GM12891 (cell line): Measurements from ENCODE around the gene LTBR.
A peak's percentile ranks its signal among the peaks of the same experiment; 100 is the strongest.

Experiments used
- PAX5 ChIP-seq: IDR thresholded peaks from 2 replicates; pipeline ENCODE4 v1.6.1; 2011; ENCODE audit warnings: low read length, moderate library complexity, mild to moderate bottlenecking; ENCODE audit not compliant: insufficient read depth, severe bottlenecking
- POLR2A ChIP-seq: IDR thresholded peaks from 2 replicates; pipeline ENCODE4 v1.6.1; 2011; ENCODE audit warnings: low read depth, low read length, control low read depth
- POLR2AphosphoS5 ChIP-seq: IDR thresholded peaks from 2 replicates; pipeline ENCODE4 v1.6.1; 2011; ENCODE audit warnings: low read depth, low read length, control low read depth
- TAF1 ChIP-seq: IDR thresholded peaks from 2 replicates; pipeline ENCODE4 v1.6.1; 2011; ENCODE audit warnings: low read depth, low read length, control low read depth

GRCh38 chr12:6434205-6435140 is 50.5 kb downstream of the LTBR start:
- peak; percentile 48; the same call in 1 of the 2 replicates for TF ChIP-seq TAF1
- 0 out of 2 replicates have a peak, but pooled peaks have one; percentile 52 for TF ChIP-seq POLR2A
- no peak for TF ChIP-seq POLR2AphosphoS5
- no peak for TF ChIP-seq PAX5
